SK-N-MC (cell line): ENCODE results near the gene AUTS2.

Experiments
- DNase-seq: peaks from one replicate; pipeline ENCODE4 v3.0.0-alpha.2; 2011; ENCODE audit warnings: low read depth, low spot score
- H3K27ac ChIP-seq: fragments of 200-600 bp; sonication (generic); 2 replicates; pipeline ENCODE4 v1.5.1; 2016; ENCODE audit warnings: mixed run types
- H3K36me3 ChIP-seq: fragments of 200-600 bp; sonication (generic); 2 replicates; pipeline ENCODE4 v1.6.1; 2017; ENCODE audit warnings: antibody characterized with exemption, low read length, mixed read lengths; ENCODE audit not compliant: insufficient read depth
- H3K4me3 ChIP-seq: fragments of 200-600 bp; sonication (generic); 2 replicates; pipeline ENCODE4 v1.5.1; 2016
- H3K9ac ChIP-seq: fragments of 200-600 bp; sonication (generic); 2 replicates; pipeline ENCODE4 v1.8.0; 2017; ENCODE audit warnings: mixed run types, mixed read lengths; ENCODE audit not compliant: insufficient read length
- H3K9me3 ChIP-seq: fragments of 200-600 bp; sonication (generic); 2 replicates; pipeline ENCODE4 v1.6.1; 2017; ENCODE audit warnings: low read depth, mild to moderate bottlenecking, antibody characterized with exemption, low read length, moderate library complexity, mixed read lengths
- EZH2 ChIP-seq: fragments of 200-600 bp; sonication (generic); IDR thresholded peaks from one replicate; pipeline ENCODE4 v1.6.1; 2017; ENCODE audit warnings: antibody characterized with exemption
- FOXP2 ChIP-seq: optimal IDR thresholded peaks from 2 replicates; pipeline ENCODE3; 2011; ENCODE audit warnings: mild to moderate bottlenecking, moderate library complexity; ENCODE audit not compliant: insufficient read depth; ENCODE audit errors: extremely low read length, control extremely low read depth
- POLR2AphosphoS5 ChIP-seq: IDR thresholded peaks from 2 replicates; pipeline ENCODE4 v1.6.1; 2012; ENCODE audit warnings: mild to moderate bottlenecking, low read depth, low read length, borderline replicate concordance

The AUTS2 gene

GRCh38 chr7:70663680-70664079 lies 1065.4 kb downstream of the AUTS2 start:
- no peaks in the 10 kb centered on the region for H3K9me3 ChIP-seq
- no peak overlapping the region for H3K4me3 ChIP-seq
- DNase-seq = no peak
- H3K27ac ChIP-seq = no peak overlapping the region
- TF ChIP-seq FOXP2 (no peak), EZH2 (no peak), POLR2AphosphoS5 (no peak)
- H3K9ac ChIP-seq = no peak overlapping the region
- H3K36me3 ChIP-seq = no peaks in the 10 kb centered on the region

DNA sequence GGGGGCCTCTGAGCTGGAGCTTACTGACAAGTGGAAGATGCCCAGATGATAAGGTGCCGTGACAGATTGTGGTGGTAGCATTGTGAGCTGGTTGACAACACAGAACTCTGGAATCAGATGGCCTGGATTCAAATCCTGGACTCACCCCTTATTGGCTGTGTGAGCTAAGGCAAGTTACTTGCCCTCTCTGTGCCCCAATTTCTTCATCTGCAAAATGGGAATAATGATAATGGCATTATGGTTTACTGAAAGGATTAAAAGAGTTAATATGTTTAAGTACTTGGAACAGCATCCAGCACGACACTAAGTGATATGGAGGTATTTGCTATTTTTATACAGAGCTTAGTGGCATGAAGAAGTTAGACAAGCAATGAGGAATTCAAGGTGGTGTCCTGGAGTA lies 1067.7 kb downstream of the AUTS2 start:
- H3K36me3 ChIP-seq = no peaks in the 10 kb centered on the region
- H3K9ac ChIP-seq = no peak overlapping the region
- no peak overlapping the region for H3K4me3 ChIP-seq
- no peak overlapping the region for H3K27ac ChIP-seq
- DNase-seq = no peak
- H3K9me3 ChIP-seq = no peaks in the 10 kb centered on the region
- TF ChIP-seq EZH2 (no peak), POLR2AphosphoS5 (no peak), FOXP2 (no peak)

GRCh38 chr7:70667406-70667805 lies 1069.1 kb downstream of the AUTS2 start:
- H3K36me3 ChIP-seq = no peaks in the 10 kb centered on the region
- no peak overlapping the region for H3K4me3 ChIP-seq
- DNase-seq = no peak
- no peaks in the 10 kb centered on the region for H3K9me3 ChIP-seq
- TF ChIP-seq EZH2 (no peak), POLR2AphosphoS5 (no peak), FOXP2 (no peak)
- no peak overlapping the region for H3K9ac ChIP-seq
- H3K27ac ChIP-seq = no peak overlapping the region

- Histone ChIP-seq H3K27ac (no peak overlapping the region), H3K9me3 (no peaks in the 10 kb centered on the region), H3K9ac (no peak overlapping the region), H3K4me3 (no peak overlapping the region), H3K36me3 (no peaks in the 10 kb centered on the region)
- no peak for DNase-seq
- TF ChIP-seq EZH2 (no peak), FOXP2 (no peak), POLR2AphosphoS5 (no peak)
Measured at GRCh38 chr7:70668606-70669358, 1070.5 kb downstream of the AUTS2 start.

DNA sequence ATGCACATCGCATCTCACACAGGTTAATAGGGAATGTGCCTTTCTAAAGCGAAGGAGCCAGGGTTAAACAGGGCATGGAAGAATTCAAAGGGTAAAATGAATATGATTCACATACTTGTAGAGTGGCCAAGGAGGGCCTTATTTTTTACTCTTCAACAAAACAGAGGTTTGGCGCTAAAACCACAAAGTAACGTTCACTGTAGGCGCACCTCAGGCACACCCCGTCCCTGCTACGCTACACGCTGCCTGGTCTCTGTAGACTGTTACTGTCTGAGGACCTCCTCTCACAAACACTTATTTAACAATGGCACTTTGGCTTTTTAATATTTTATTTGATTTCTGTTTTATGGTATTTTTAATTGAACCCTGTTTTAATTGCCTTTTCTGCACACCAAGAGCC lies 1071.6 kb downstream of the AUTS2 start:
- no peaks in the 10 kb centered on the region for H3K9me3 ChIP-seq
- TF ChIP-seq POLR2AphosphoS5 (no peak), EZH2 (no peak), FOXP2 (no peak)
- H3K36me3 ChIP-seq = no peaks in the 10 kb centered on the region
- H3K9ac ChIP-seq = no peak overlapping the region
- H3K27ac ChIP-seq = no peak overlapping the region
- DNase-seq = no peak
- no peak overlapping the region for H3K4me3 ChIP-seq

DNA sequence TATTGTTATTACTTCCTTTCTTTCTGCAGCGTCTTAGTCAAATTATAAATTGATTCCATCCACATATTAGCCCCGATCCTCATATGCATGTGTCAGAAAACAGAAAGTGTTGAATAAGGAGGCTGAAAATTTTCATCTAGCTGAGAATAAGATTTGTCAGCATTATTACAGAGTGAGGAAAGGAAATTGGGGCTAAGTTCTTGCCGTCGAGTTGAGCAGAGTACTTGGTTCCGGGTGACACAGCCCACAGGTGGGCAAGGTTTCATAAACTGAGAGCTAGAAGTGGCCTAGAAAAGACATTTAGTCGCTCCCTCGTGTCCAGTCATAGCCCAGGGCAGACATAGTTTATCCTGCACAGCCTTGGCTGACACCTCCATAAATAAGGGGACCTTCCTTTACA lies 1072.0 kb downstream of the AUTS2 start:
- no peak for DNase-seq
- Histone ChIP-seq H3K4me3 (no peak overlapping the region), H3K9me3 (no peaks in the 10 kb centered on the region), H3K36me3 (no peaks in the 10 kb centered on the region), H3K9ac (no peak overlapping the region), H3K27ac (no peak overlapping the region)
- TF ChIP-seq FOXP2 (no peak), EZH2 (no peak), POLR2AphosphoS5 (no peak)

DNA sequence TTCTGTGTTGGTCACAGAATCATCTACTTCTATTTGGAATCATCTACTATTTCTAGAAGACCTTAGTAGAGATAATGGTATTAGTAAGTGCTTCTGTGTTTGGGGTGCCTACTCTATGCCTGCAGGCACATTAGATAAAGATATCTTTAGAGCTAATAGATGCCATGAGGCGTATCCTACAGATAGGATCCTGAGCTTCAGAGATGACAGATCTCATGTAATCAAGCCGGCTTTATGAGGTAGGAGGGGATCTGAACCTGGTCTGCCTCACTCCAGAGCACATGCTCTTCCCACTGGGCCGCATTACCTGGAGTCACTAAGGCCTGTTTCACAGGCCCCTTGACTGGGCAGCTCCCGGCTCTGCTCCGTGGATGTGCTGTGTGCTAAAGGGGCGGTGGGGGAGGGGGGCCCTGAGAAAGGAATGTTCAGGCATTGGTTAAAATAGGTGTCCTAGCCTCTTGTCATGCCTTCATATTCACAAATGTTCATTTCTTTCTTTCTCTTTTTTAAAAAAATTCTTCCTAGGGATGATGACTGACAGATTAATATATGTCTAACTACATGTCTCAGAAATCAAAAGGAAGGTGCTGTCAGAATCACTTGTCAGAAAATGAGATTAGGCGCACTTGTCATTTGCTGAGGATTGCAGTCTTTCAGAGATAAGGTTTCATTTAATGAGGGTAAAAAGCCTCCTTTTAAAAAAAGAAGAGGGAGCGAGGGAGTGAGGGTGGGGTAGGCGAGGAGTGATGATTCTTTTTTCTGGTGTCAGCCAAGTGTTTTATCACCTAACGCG lies 1075.7 kb downstream of the AUTS2 start:
- DNase-seq = no peak
- Histone ChIP-seq H3K27ac (no peak overlapping the region), H3K9ac (no peak overlapping the region)

DNA sequence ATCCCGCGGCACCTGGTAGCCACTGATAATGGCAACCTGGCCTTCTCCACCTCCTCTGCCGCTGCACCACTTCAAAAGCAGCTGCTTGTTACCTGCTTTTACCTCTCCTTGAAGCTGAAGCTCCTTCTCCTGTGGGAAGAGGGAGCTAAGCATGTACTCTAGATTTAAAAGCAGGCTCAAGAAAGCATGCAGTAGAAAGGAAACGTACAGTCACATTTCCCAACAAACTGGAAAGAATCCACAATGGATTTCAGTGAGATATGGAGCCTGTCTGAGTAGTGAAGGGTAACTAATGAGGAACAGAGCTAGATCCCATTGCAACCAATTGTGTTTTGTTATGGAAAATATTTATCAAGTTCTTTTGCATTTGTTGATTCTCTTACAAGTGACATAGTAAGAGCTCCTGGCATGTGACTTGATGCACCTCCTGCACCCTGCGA lies 1076.3 kb downstream of the AUTS2 start:
- Histone ChIP-seq H3K4me3 (no peak overlapping the region), H3K9me3 (no peaks in the 10 kb centered on the region), H3K9ac (no peak overlapping the region), H3K36me3 (no peaks in the 10 kb centered on the region), H3K27ac (no peak overlapping the region)
- TF ChIP-seq EZH2 (no peak), POLR2AphosphoS5 (no peak), FOXP2 (no peak)
- DNase-seq = no peak

More for the DNA sequence above, 1075.7 kb downstream of the AUTS2 start:
- Histone ChIP-seq H3K36me3 (no peaks in the 10 kb centered on the region), H3K9me3 (no peaks in the 10 kb centered on the region), H3K4me3 (no peak overlapping the region)
- TF ChIP-seq POLR2AphosphoS5 (no peak), FOXP2 (no peak), EZH2 (no peak)
